Measurements from ENCODE around the gene ADM5.

GRCh38 chr19:49704888-49705642 lies 15.7 kb downstream of the ADM5 start:
- no peak for TF ChIP-seq CTCF (IDR thresholded peaks at IDR 0.05)
- no peak for TF ChIP-seq EP300 (IDR thresholded peaks at IDR 0.05)
- no peak for TF ChIP-seq POLR2A (IDR thresholded peaks at IDR 0.05)
